Amniotic stem cell (primary cell): ENCODE data around the gene ATP2A2.
"Not testable (repeated sequence)": the region's sequence is repeated elsewhere in the genome, so short reads cannot be mapped to it uniquely, and the experiment has no call there.

Experiments
- DNase-seq: peaks from one replicate; lab custom pipeline; 2025; lab: John Stamatoyannopoulos, UW

ATP2A2 gene

DNA sequence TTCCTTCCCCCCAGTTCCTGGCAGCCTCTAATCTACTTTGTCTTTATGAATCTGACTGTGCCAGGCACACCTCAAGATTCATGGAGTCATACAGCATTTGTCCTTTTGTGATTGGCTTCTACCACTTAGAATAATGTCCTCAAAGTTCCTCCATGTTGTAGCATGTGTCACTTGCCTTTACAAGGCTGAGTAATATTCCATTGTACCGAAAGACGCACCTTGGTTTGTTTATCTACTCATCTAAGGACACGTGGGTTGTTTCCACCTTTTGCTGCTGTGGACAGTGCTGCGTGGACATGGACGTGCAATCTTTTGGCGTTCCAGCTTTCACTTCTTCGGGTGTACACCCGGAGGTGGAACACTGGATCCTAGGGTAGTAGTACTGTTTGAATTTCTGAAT, 88.9 kb downstream of the ATP2A2 start:
- DNase-seq: no peak

- no peak for DNase-seq
Measured at GRCh38 chr12:110370732-110371231, 89.7 kb downstream of the ATP2A2 start.

DNA sequence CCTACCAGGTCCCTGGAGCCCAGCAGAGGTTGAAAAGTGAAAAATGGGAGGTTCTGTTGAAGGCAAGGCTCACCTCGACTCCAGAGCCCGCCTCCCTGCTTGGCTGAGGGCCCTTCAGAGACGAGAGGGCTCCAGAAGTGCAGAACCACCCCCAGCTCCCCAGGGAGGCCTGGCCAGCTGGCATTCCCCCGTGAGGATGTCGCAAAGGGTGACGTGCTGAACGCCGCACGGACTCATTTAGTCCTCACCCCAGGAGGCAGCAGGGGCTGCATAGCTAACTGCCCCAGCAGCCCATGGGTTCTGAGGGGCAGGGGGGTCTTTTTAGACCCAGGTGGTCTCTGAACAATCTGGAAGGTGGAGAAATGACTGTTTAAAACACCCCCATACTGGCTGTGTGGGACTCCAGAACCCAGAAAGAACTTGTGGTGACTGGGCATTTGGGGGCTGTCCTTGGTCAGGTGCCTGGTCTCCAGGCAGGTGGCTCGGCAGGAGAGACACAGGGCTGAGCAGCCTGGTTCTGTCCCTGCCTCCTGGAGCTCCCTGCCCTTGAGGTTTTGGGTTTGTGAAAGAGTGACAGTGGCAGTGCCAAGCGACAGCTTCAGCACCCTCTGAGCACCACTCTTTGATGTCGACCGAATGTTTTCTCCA, 90.5 kb downstream of the ATP2A2 start:
- no peak for DNase-seq

GRCh38 chr12:110372056-110372425, 91.0 kb downstream of the ATP2A2 start:
- no peak for DNase-seq

GRCh38 chr12:110373025-110373424, 92.0 kb downstream of the ATP2A2 start:
- no peak for DNase-seq

- DNase-seq: no peak
Measured at GRCh38 chr12:110373425-110373824, 92.4 kb downstream of the ATP2A2 start.

DNA sequence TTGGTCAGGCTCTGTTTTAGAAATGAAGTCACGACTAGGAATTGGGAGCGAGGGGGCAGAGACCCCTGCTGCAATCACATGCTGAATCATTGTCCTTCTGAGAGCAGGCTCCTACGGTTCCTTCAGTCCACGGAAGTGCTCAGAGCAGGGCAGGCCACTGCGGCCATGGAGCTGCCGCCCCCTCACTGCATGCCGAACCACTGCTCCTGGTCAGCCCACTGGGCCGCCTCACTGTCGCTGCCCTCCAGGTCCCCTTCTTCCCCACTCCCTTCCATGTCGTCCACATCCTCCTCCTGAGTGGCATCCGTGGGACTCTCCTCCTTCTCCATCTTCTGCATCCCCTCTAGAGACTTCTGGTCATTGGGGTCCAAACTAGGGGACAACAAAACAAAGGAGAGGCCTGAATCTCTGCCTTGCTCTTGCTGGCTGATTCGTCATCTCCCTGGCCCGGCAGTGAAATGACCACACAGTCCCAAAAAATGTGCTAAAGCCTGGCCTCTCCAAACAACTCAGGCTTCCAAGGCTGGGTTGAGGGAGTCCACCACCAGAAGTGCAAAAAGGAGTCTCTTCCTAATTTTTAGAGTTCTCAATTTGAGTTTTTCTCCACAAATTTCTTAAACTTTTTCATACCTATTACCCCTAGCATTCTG, 93.0 kb downstream of the ATP2A2 start:
- DNase-seq: no peak

DNA sequence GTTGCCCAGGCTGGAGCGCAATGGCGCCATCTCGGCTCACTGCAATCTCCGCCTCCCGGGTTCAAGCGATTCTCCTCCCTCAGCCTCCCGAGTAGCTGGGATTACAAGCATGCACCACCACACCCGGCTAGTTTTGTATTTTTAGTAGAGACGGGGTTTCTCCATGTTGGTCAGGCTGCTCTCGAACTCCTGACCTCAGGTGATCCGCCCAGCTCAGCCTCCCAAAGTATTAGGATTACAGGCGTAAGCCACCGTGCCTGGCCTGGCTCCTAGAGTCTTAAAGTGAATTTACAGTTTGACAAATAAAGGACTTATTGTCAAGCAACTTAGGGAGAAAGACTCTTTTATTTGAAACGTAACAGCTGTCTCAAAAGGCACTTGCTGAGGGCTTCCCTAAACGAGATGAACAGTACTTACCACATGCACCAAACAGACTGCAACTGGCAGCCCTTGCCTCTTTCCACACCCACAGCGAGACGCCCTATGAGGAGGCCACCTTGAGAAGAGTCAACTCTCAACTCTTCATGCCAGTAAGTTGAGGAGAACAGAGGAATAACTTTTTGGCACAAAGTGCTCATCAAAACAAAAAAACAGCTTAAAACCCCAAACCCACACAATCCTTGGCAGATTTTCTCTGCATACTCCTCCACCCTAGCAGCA, 97.2 kb downstream of the ATP2A2 start:
- not testable (repeated sequence) for DNase-seq

DNA sequence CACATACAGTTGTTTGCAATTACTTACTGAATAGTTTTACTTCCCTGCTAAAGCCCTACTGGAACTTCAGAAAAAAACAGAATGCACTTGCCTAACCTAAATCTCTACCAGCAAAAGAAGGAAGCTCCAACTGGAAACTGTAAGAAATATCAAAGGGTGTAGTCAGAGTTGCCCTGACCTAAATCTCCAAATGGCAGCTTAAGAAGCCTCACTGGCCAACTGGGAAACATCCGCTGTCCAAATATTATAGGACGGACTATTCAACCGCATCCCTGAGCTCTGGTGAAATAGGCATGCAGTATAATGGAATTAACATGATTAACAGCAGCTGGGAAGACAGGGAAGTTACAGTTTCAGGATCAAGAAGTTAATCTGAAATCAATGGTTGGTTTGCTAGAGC, 98.2 kb downstream of the ATP2A2 start:
- DNase-seq: no peak

- DNase-seq: no peak
Measured at GRCh38 chr12:110379631-110380030, 98.6 kb downstream of the ATP2A2 start.

GRCh38 chr12:110382683-110383082, 101.6 kb downstream of the ATP2A2 start:
- DNase-seq: no peak
